ENCODE results near the gene ISM1.

Gene ISM1

GRCh38 chr20:13186043-13186774 is 34.9 kb upstream of the ISM1 start:
- no peak overlapping the region for H3K27ac ChIP-seq
- H3K36me3 ChIP-seq (replicated peaks), result no peaks in the 10 kb centered on the region
- H3K27me3 ChIP-seq (replicated peaks), result no peaks in the 10 kb centered on the region
- H3K4me3 ChIP-seq (ENCODE audit: low read depth, low read length), result no peak overlapping the region
- in situ Hi-C loops (cut with HindIII; ENCODE audit: low pct_ligation_motif_present, low sequenced_read_pairs), result no loop called here
- TF ChIP-seq CTCF (IDR thresholded peaks at IDR 0.05; ENCODE audit: low read depth, low read length, missing control alignments), result no peak
- no peak for DNase-seq

- in situ Hi-C loops (cut with HindIII; ENCODE audit: low pct_ligation_motif_present, low sequenced_read_pairs), result no loop called here
- Histone ChIP-seq H3K36me3 (replicated peaks) (no peaks in the 10 kb centered on the region), H3K27me3 (replicated peaks) (no peaks in the 10 kb centered on the region), H3K4me3 (ENCODE audit: low read depth, low read length) (no peak overlapping the region), H3K27ac (no peak overlapping the region)
- no peak for TF ChIP-seq CTCF (IDR thresholded peaks at IDR 0.05; ENCODE audit: low read depth, low read length, missing control alignments)
- no peak for DNase-seq
Observed at GRCh38 chr20:13187899-13188298, 33.2 kb upstream of the ISM1 start.

- no peak overlapping the region for H3K4me3 ChIP-seq (ENCODE audit: low read depth, low read length)
- H3K27ac ChIP-seq, result no peak overlapping the region
- no peaks in the 10 kb centered on the region for H3K36me3 ChIP-seq (replicated peaks)
- no peak for DNase-seq
- H3K27me3 ChIP-seq (replicated peaks), result no peaks in the 10 kb centered on the region
- in situ Hi-C loops (cut with HindIII; ENCODE audit: low pct_ligation_motif_present, low sequenced_read_pairs), result no loop called here
- no peak for TF ChIP-seq CTCF (IDR thresholded peaks at IDR 0.05; ENCODE audit: low read depth, low read length, missing control alignments)
Observed at GRCh38 chr20:13199279-13199678, 21.8 kb upstream of the ISM1 start.

GRCh38 chr20:13200767-13201500 is 20.1 kb upstream of the ISM1 start:
- H3K27ac ChIP-seq, result no peak overlapping the region
- no peak overlapping the region for H3K4me3 ChIP-seq (ENCODE audit: low read depth, low read length)
- no peak for TF ChIP-seq CTCF (IDR thresholded peaks at IDR 0.05; ENCODE audit: low read depth, low read length, missing control alignments)
- no peak for DNase-seq
- in situ Hi-C loops (cut with HindIII; ENCODE audit: low pct_ligation_motif_present, low sequenced_read_pairs), result no loop called here
- H3K36me3 ChIP-seq (replicated peaks), result no peaks in the 10 kb centered on the region
- no peaks in the 10 kb centered on the region for H3K27me3 ChIP-seq (replicated peaks)

- Histone ChIP-seq H3K36me3 (replicated peaks) (no peaks in the 10 kb centered on the region), H3K27me3 (replicated peaks) (no peaks in the 10 kb centered on the region), H3K27ac (no peak overlapping the region), H3K4me3 (ENCODE audit: low read depth, low read length) (no peak overlapping the region)
- DNase-seq, result no peak
- in situ Hi-C loops (cut with HindIII; ENCODE audit: low pct_ligation_motif_present, low sequenced_read_pairs), result no loop called here
- no peak for TF ChIP-seq CTCF (IDR thresholded peaks at IDR 0.05; ENCODE audit: low read depth, low read length, missing control alignments)
Observed at GRCh38 chr20:13202565-13202964, 18.5 kb upstream of the ISM1 start.

Data from brain microvascular endothelial cell (primary cell).